BLaER1 (cell line): ENCODE data around the gene SYNGAP1.

Source experiments
- H3K27ac ChIP-seq: shearing (Covaris generic); formaldehyde crosslinking; 2 replicates; pipeline ENCODE4 v1.8.1; 2022
- H3K27me3 ChIP-seq: shearing (Covaris generic); formaldehyde crosslinking; 2 replicates; pipeline ENCODE4 v1.8.1; 2022
- H3K36me3 ChIP-seq: shearing (Covaris generic); formaldehyde crosslinking; 2 replicates; pipeline ENCODE4 v1.8.1; 2022
- H3K4me1 ChIP-seq: shearing (Covaris generic); formaldehyde crosslinking; 2 replicates; pipeline ENCODE4 v1.8.1; 2022
- H3K4me2 ChIP-seq: shearing (Covaris generic); formaldehyde crosslinking; 2 replicates; pipeline ENCODE4 v1.8.1; 2022
- H3K4me3 ChIP-seq: shearing (Covaris generic); formaldehyde crosslinking; 2 replicates; pipeline ENCODE4 v1.8.1; 2022
- H3K9ac ChIP-seq: shearing (Covaris generic); formaldehyde crosslinking; 2 replicates; pipeline ENCODE4 v1.8.1; 2022
- H3K9me3 ChIP-seq: shearing (Covaris generic); formaldehyde crosslinking; 2 replicates; pipeline ENCODE4 v1.8.1; 2022
- H4K20me1 ChIP-seq: shearing (Covaris generic); formaldehyde crosslinking; 2 replicates; pipeline ENCODE4 v1.8.1; 2022
- Cebpa-rat ChIP-seq: shearing (Covaris generic); IDR thresholded peaks from 2 replicates; pipeline ENCODE4 v1.8.1; 2022

SYNGAP1 gene

DNA sequence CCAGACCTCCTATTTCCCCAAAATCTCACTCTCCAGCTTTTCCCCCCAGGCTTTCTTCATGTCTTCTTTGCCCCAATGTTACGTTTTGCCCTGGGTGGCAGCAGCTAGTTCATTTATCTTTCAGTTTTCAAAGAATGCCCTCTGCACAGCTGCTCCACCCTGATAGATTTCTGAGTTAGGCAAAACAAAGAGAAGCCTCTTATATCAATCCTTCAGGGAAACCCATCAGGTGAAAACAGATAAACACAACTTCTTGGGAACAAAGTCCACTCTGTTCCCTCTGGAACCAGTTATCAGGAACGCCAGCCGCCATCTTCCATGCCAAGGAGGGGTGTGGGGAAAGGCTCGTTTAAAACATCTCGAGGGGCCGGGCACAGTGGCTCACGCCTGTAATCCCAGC is 68.5 kb downstream of the SYNGAP1 start:
- no peaks in the 10 kb centered on the region for H4K20me1 ChIP-seq
- peaks cover 4% of the 10 kb centered on the region; the same call in 1 of the 2 replicates for H3K9me3 ChIP-seq
- no peak for TF ChIP-seq Cebpa-rat
- H3K27ac ChIP-seq = no peak overlapping the region
- no peaks in the 10 kb centered on the region for H3K27me3 ChIP-seq
- H3K36me3 ChIP-seq = no peaks in the 10 kb centered on the region
- no peak overlapping the region for H3K4me2 ChIP-seq
- no peaks in the 10 kb centered on the region for H3K4me1 ChIP-seq
- H3K4me3 ChIP-seq = no peak overlapping the region
- H3K9ac ChIP-seq = no peak overlapping the region

DNA sequence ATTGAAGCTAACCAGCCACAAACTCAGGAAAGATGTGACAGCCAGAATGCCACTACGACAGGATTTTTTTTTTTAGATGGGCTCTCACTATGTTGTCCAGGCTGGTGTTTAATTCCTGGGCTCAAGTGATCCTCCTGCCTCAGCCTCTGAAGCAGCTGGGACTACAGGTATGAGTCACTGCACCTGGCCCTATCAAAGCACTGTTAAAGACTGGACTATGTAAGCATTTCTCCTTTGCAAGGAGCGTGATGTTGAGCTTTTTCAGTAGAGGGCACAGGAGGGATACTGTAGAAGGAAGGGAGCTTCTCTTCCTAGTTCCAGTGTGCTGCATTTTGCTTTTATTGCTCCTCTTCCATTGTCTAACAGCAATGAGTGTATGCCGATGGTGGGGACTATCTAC is 70.3 kb downstream of the SYNGAP1 start:
- no peak for TF ChIP-seq Cebpa-rat
- no peak overlapping the region for H3K9ac ChIP-seq
- no peaks in the 10 kb centered on the region for H3K36me3 ChIP-seq
- H3K9me3 ChIP-seq = peaks cover 4% of the 10 kb centered on the region; the same call in 1 of the 2 replicates
- no peaks in the 10 kb centered on the region for H3K4me1 ChIP-seq
- no peak overlapping the region for H3K4me3 ChIP-seq
- H3K27me3 ChIP-seq = no peaks in the 10 kb centered on the region
- H3K4me2 ChIP-seq = no peak overlapping the region
- H4K20me1 ChIP-seq = no peaks in the 10 kb centered on the region
- H3K27ac ChIP-seq = no peak overlapping the region

DNA sequence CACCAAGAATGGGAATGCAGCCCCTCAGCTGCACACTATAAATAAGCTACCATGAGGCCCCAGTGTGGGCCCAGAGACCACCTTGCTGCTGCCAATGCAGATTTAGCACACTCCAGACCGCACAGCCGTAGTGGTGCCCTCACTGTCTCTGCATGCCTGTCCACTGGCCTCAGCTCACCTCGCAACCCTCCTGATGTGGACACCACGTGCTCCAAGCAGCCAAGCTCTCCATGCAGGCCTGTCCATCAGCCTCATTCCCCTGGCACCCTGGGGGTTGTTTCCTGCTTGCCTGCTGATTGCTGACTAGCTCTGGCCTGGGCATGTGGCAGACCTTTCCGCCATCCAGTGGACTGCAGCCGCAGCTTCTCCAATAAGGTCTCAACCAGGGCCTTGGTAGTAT is 70.8 kb downstream of the SYNGAP1 start:
- no peaks in the 10 kb centered on the region for H3K36me3 ChIP-seq
- no peaks in the 10 kb centered on the region for H4K20me1 ChIP-seq
- no peak overlapping the region for H3K4me3 ChIP-seq
- no peaks in the 10 kb centered on the region for H3K4me1 ChIP-seq
- no peak overlapping the region for H3K27ac ChIP-seq
- no peak overlapping the region for H3K9ac ChIP-seq
- no peaks in the 10 kb centered on the region for H3K27me3 ChIP-seq
- no peak for TF ChIP-seq Cebpa-rat
- peaks cover 2% of the 10 kb centered on the region; the same call in 1 of the 2 replicates for H3K9me3 ChIP-seq
- no peak overlapping the region for H3K4me2 ChIP-seq

DNA sequence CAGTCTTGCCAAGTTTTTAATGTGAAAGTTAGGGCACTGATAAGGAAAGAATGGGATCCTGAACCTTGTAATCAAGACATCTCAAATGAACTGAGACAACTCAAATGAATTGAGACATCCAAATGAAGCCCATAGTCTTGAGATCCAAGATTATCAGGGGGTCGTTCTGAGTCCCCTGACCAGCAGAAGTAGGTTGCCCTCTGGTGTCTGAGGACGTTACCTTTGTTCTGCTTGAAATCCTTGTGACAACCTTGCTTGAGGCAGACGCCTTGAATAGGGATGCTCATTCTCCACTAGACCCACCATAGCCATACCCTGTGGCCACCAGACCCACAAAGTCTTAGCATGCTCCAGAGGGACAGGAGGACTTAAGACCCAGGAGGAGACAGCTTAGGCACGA is 72.2 kb downstream of the SYNGAP1 start:
- Histone ChIP-seq H4K20me1 (no peaks in the 10 kb centered on the region), H3K9ac (no peak overlapping the region), H3K9me3 (no peaks in the 10 kb centered on the region), H3K4me3 (no peak overlapping the region), H3K27me3 (no peaks in the 10 kb centered on the region), H3K36me3 (no peaks in the 10 kb centered on the region), H3K4me2 (no peak overlapping the region), H3K27ac (no peak overlapping the region), H3K4me1 (no peaks in the 10 kb centered on the region)
- no peak for TF ChIP-seq Cebpa-rat

DNA sequence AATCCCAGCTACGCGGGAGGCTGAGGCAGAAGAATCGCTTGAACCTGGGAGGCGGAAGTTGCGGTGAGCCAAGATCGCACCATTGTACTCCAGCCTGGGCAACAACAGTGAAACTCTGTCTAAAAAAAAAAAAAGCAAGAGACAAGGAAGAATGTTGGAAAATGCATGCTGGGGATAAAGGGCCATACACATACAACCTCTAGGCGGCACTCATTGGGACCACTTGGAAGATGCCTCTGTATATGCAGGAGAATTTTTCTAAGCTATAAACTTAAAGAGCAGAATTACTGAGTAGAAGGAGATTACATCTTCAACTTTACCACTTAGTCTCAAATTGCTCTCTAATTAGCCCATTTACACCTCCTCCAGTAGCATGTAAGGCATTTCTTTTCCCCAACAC is 77.3 kb downstream of the SYNGAP1 start:
- H3K27ac ChIP-seq = no peak overlapping the region
- TF ChIP-seq Cebpa-rat = no peak
- H3K4me2 ChIP-seq = no peak overlapping the region
- no peak overlapping the region for H3K9ac ChIP-seq
- H3K27me3 ChIP-seq = no peaks in the 10 kb centered on the region
- no peaks in the 10 kb centered on the region for H3K4me1 ChIP-seq
- H3K36me3 ChIP-seq = no peaks in the 10 kb centered on the region
- no peaks in the 10 kb centered on the region for H4K20me1 ChIP-seq
- no peak overlapping the region for H3K4me3 ChIP-seq
- no peaks in the 10 kb centered on the region for H3K9me3 ChIP-seq

DNA sequence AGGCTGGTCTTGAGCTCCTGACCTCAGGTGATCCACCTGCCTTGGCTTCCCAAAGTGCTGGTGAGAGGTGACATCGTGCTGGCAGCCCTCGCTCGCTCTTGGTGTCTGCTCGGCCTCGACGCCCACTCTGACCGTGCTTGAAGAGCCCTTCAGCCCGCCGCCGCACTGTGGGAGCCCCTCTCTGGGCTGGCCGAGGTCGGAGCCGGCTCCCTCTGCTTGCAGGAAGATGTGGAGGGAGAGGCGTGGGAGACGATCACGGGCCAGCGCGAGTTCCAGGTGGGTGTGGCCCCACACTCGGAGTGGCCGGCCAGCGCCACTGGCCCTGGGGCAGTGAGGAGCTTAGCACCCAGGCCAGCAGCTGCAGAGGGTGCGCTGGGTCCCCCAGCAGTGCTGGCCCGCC is 82.6 kb downstream of the SYNGAP1 start:
- H3K9me3 ChIP-seq = peaks cover 24% of the 10 kb centered on the region
- no peaks in the 10 kb centered on the region for H3K27me3 ChIP-seq
- H3K4me3 ChIP-seq = no peak overlapping the region
- TF ChIP-seq Cebpa-rat = no peak
- H3K9ac ChIP-seq = no peak overlapping the region
- no peaks in the 10 kb centered on the region for H3K4me1 ChIP-seq
- H3K4me2 ChIP-seq = no peak overlapping the region
- H3K27ac ChIP-seq = no peak overlapping the region
- no peaks in the 10 kb centered on the region for H4K20me1 ChIP-seq
- no peaks in the 10 kb centered on the region for H3K36me3 ChIP-seq

DNA sequence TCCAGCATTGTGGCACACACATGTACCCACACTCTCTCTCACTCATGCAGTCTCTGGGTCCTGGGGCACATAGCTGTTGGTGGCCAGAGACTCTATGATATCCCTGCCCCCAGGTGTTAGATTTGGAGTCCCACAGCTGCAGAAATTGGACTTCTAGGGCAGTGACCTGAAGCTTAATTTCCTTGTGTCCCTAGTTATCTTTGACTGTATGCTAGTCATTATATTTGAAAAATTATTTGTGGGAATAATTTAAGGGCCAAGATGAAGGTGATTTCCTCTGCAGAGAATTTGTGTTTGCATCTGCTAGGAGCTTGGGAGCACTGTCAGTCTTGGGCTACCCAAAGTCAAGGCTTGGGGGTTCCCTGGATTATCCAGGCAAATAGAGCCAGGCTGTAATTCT is 84.6 kb downstream of the SYNGAP1 start:
- no peaks in the 10 kb centered on the region for H4K20me1 ChIP-seq
- no peak overlapping the region for H3K9ac ChIP-seq
- H3K4me1 ChIP-seq = peaks cover 12% of the 10 kb centered on the region
- no peaks in the 10 kb centered on the region for H3K36me3 ChIP-seq
- no peak for TF ChIP-seq Cebpa-rat
- H3K27me3 ChIP-seq = 0 out of 2 replicates have a peak, but pooled peaks cover 3% of the 10 kb centered on the region
- no peak overlapping the region for H3K27ac ChIP-seq
- no peak overlapping the region for H3K4me3 ChIP-seq
- H3K9me3 ChIP-seq = peaks cover 24% of the 10 kb centered on the region
- H3K4me2 ChIP-seq = no peak overlapping the region
